ENCODE results near the gene MACF1. TPM values are rescaled to one million over a fixed set of nuclear protein-coding genes. Genes with fewer than 3 reads are reported as not detected.

MACF1 gene
- total RNA-seq, 1 experiment from 2014 or later, result 189 TPM

DNA sequence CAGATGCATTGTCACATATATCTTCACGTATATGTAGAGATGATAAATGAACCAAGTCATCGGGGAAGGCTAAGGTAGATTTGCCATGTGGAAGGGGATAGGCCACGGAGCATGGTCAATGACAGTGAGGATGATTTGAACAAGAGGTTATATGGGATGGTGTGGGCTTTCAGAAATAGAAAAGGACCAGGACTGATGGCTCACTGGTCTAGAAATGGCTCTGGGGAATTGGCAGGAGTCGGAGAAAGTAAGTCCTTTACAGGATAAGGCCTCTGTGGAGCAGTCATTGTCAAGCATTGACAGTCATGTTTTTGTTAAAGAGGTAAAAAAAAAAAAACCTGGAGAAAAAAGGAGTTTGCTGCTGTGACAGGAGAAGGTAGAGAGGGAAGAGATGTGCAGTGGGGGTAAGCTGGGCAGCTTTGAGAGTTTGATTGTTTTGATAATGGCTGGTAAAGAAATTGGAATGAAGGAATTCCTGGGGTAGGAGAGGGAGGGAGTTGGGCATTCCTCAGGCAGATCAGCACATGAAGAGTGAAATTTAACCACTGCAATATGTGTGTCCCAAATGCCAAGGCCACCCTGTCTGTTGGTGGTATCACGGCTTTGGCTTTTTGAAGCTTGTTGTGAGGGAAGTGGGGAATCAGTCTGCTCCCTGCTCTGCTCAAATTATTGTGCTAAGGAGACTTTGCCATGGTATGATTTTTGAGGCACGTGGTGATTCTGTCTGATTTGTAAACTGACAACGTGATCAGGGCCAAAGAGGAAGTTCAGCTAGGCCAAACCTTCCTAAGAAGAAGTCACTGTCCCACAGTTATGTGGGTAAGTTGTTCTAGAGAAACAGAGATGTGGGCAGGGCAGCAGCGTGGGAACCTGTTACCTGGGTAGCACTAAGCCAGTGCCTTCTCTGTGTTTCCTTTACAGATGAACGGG, 26.0 kb downstream of the MACF1 start:
- no peaks in the 10 kb centered on the region for H3K27me3 ChIP-seq (ENCODE audit: insufficient read depth, low read depth)
- no peaks in the 10 kb centered on the region; the same call in 1 of the 2 replicates for H4K20me1 ChIP-seq (ENCODE audit: insufficient read depth)
- POLR2A ChIA-PET (ENCODE audit: unreplicated experiment), result no interaction called here
- CTCF ChIA-PET, result interaction anchor here (0.7 kb wide), 1 partner anchor 29 kb away, joined by 3 read pairs; no protein-coding TSS in a partner anchor
- peaks cover 8% of the 10 kb centered on the region; the same call in 1 of the 2 replicates for H3K79me2 ChIP-seq (ENCODE audit: low read depth)
- no peaks in the 10 kb centered on the region; the same call in 1 of the 2 replicates for H3F3A ChIP-seq (ENCODE audit: insufficient read depth, low read depth)
- intact Hi-C loops (cut with micrococcal nuclease; ENCODE audit: unreplicated experiment), result no loop called here
- no peaks in the 10 kb centered on the region for H3K4me1 ChIP-seq (replicated peaks; ENCODE audit: insufficient read depth)
- no peak overlapping the region for H3K4me2 ChIP-seq
- no TSS peak for BruUV-seq (replicated peaks)
- TF ChIP-seq EZH2 (IDR thresholded peaks at IDR 0.05; ENCODE audit: low read depth), result no peak
- TF ChIP-seq, protein P1, sequence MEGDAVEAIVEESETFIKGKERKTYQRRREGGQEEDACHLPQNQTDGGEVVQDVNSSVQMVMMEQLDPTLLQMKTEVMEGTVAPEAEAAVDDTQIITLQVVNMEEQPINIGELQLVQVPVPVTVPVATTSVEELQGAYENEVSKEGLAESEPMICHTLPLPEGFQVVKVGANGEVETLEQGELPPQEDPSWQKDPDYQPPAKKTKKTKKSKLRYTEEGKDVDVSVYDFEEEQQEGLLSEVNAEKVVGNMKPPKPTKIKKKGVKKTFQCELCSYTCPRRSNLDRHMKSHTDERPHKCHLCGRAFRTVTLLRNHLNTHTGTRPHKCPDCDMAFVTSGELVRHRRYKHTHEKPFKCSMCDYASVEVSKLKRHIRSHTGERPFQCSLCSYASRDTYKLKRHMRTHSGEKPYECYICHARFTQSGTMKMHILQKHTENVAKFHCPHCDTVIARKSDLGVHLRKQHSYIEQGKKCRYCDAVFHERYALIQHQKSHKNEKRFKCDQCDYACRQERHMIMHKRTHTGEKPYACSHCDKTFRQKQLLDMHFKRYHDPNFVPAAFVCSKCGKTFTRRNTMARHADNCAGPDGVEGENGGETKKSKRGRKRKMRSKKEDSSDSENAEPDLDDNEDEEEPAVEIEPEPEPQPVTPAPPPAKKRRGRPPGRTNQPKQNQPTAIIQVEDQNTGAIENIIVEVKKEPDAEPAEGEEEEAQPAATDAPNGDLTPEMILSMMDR (conservative IDR thresholded peaks at IDR 0.05), result no peak
- no peak overlapping the region for H3K4me3 ChIP-seq
- H2AFZ ChIP-seq, result no peak overlapping the region
- DNase-seq, result no peak
- no peaks in the 10 kb centered on the region for H3K9me2 ChIP-seq (ENCODE audit: insufficient read depth)
- H3K27ac ChIP-seq, result no peak overlapping the region
- H3K9me3 ChIP-seq (ENCODE audit: insufficient read depth, low read depth), result no peaks in the 10 kb centered on the region
- H3K36me3 ChIP-seq (ENCODE audit: low read depth), result no peaks in the 10 kb centered on the region

DNA sequence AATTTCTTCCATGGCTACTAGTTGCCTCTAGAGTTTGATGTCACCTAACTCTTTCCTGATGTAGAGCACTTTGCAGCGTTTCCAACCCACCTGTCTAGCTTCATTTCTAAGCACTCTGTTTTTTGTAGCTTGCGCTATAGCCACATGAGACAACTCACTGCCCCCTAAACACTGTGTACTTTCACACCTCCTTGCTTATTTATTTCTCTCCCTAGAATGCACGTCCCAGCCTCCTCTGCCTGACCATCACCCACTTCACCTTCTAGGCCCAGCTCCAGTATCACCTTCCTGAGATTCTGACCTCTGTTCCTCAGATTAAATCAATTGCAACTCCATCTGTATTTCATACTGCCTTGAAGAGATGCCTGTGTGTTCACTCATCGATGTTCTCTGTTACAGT, 32.5 kb downstream of the MACF1 start:
- DNase-seq, result no peak
- no peak overlapping the region for H2AFZ ChIP-seq
- no TSS peak for BruUV-seq (replicated peaks)
- H3F3A ChIP-seq (ENCODE audit: insufficient read depth, low read depth), result no peaks in the 10 kb centered on the region
- no peaks in the 10 kb centered on the region for H3K9me2 ChIP-seq (ENCODE audit: insufficient read depth)
- no peaks in the 10 kb centered on the region; the same call in 1 of the 2 replicates for H4K20me1 ChIP-seq (ENCODE audit: insufficient read depth)
- H3K79me2 ChIP-seq (ENCODE audit: low read depth), result no peaks in the 10 kb centered on the region
- no peaks in the 10 kb centered on the region for H3K27me3 ChIP-seq (ENCODE audit: insufficient read depth, low read depth)
- CTCF ChIA-PET, result no interaction called here
- no peak overlapping the region for H3K4me2 ChIP-seq
- no peak overlapping the region for H3K4me3 ChIP-seq
- POLR2A ChIA-PET (ENCODE audit: unreplicated experiment), result no interaction called here
- no peak overlapping the region for H3K27ac ChIP-seq
- no peaks in the 10 kb centered on the region for H3K36me3 ChIP-seq (ENCODE audit: low read depth)
- no peaks in the 10 kb centered on the region for H3K4me1 ChIP-seq (replicated peaks; ENCODE audit: insufficient read depth)
- intact Hi-C loops (cut with micrococcal nuclease; ENCODE audit: unreplicated experiment), result no loop called here
- TF ChIP-seq, protein P1 (conservative IDR thresholded peaks at IDR 0.05), result no peak
- TF ChIP-seq EZH2 (IDR thresholded peaks at IDR 0.05; ENCODE audit: low read depth), result no peak
- H3K9me3 ChIP-seq (ENCODE audit: insufficient read depth, low read depth), result no peaks in the 10 kb centered on the region

DNA sequence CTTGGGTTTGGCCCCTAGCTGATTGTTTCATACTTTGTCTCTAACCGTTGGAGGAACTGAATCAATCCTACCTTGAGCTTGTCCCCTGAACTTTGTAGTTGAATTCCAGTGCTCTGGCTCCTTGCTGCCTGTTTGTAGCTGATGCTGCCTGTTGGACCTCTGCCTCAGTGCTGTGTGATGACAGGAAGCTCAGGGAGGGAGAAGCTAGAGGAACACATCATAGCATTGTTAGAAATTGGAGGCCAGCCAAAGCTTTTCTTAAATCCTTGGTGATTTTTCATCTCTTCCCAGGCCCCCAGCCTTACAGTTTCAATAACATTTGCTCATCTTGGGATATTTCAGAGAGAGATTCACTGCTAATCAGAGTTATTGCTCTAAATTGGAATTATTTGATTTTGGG, 34.0 kb downstream of the MACF1 start:
- Histone ChIP-seq H3K36me3 (ENCODE audit: low read depth) (no peaks in the 10 kb centered on the region), H3F3A (ENCODE audit: insufficient read depth, low read depth) (no peaks in the 10 kb centered on the region), H3K4me1 (replicated peaks; ENCODE audit: insufficient read depth) (no peaks in the 10 kb centered on the region), H4K20me1 (ENCODE audit: insufficient read depth) (no peaks in the 10 kb centered on the region), H3K27me3 (ENCODE audit: insufficient read depth, low read depth) (no peaks in the 10 kb centered on the region), H3K4me3 (no peak overlapping the region), H3K4me2 (no peak overlapping the region), H3K79me2 (ENCODE audit: low read depth) (no peaks in the 10 kb centered on the region), H3K9me3 (ENCODE audit: insufficient read depth, low read depth) (no peaks in the 10 kb centered on the region), H3K27ac (no peak overlapping the region), H2AFZ (no peak overlapping the region), H3K9me2 (ENCODE audit: insufficient read depth) (no peaks in the 10 kb centered on the region)
- BruUV-seq (replicated peaks), result no TSS peak
- CTCF ChIA-PET, result interaction anchor here (1.1 kb wide), 1 partner anchor 172 kb away, joined by 4 read pairs; no protein-coding TSS in a partner anchor
- DNase-seq, result no peak
- POLR2A ChIA-PET (ENCODE audit: unreplicated experiment), result interaction anchor here (0.6 to 0.7 kb wide), 2 partner anchors 136 to 1036 kb away, joined by 3 to 4 read pairs; no protein-coding TSS in a partner anchor
- TF ChIP-seq, protein P1 (conservative IDR thresholded peaks at IDR 0.05), result no peak
- no peak for TF ChIP-seq EZH2 (IDR thresholded peaks at IDR 0.05; ENCODE audit: low read depth)
- intact Hi-C loops (cut with micrococcal nuclease; ENCODE audit: unreplicated experiment), result no loop called here

All from PC-9 (cell line).